SK-N-SH treated with all-trans-retinoic acid at 6 μM for 48 hours (cell line): ENCODE measurements around the gene ACOD1.

Experiments used
- ATAC-seq: fragments of 200-7000 bp; cut with Tn5 transposase; 3 replicates; pipeline ENCODE4 v1.9.1; 2020; ENCODE audit warnings: mild to moderate bottlenecking, moderate library complexity
- ARNTL ChIP-seq: fragments of 450-650 bp; formaldehyde crosslinking; IDR thresholded peaks from 2 replicates; pipeline ENCODE4 v1.5.0; 2020; ENCODE audit warnings: low read depth, mild to moderate bottlenecking, moderate library complexity, borderline replicate concordance
- BACH2 ChIP-seq: fragments of 250-450 bp; sonication (Bioruptor Pico); IDR thresholded peaks from 2 replicates; pipeline ENCODE4 v1.9.0; 2021; ENCODE audit warnings: mild to moderate bottlenecking, borderline replicate concordance
- CSDC2 ChIP-seq: fragments of 250-450 bp; sonication (Bioruptor Pico); IDR thresholded peaks from 2 replicates; pipeline ENCODE4 v1.5.0; 2020; ENCODE audit warnings: mild to moderate bottlenecking, moderate library complexity
- ESRRG ChIP-seq: fragments of 250-450 bp; sonication (Bioruptor Pico); IDR thresholded peaks from 2 replicates; pipeline ENCODE4 v1.6.1; 2021; ENCODE audit warnings: mild to moderate bottlenecking
- GLIS3 ChIP-seq: fragments of 250-450 bp; sonication (Bioruptor Pico); IDR thresholded peaks from 2 replicates; pipeline ENCODE4 v1.5.0; 2020; ENCODE audit warnings: mild to moderate bottlenecking, moderate library complexity
- ISL1 ChIP-seq: fragments of 250-450 bp; sonication (Bioruptor Pico); IDR thresholded peaks from 2 replicates; pipeline ENCODE4 v2.1.2; 2022; ENCODE audit warnings: mild to moderate bottlenecking, moderate library complexity
- OSR1 ChIP-seq: fragments of 250-450 bp; sonication (Bioruptor Pico); IDR thresholded peaks from 2 replicates; pipeline ENCODE4 v1.8.0; 2022; ENCODE audit warnings: moderate library complexity, mild to moderate bottlenecking, inconsistent platforms
- PPARA ChIP-seq: fragments of 250-450 bp; sonication (Bioruptor Pico); IDR thresholded peaks from 2 replicates; pipeline ENCODE4 v1.5.0; 2020; ENCODE audit warnings: mild to moderate bottlenecking, borderline replicate concordance
- RARB ChIP-seq: fragments of 250-450 bp; sonication (Bioruptor Pico); IDR thresholded peaks from 2 replicates; pipeline ENCODE4 v1.8.0; 2021; ENCODE audit warnings: mild to moderate bottlenecking, moderate library complexity
- SNAI2 ChIP-seq: fragments of 250-450 bp; sonication (Bioruptor Pico); IDR thresholded peaks from 2 replicates; pipeline ENCODE4 v1.5.0; 2020; ENCODE audit warnings: mild to moderate bottlenecking, moderate library complexity
- TOX ChIP-seq: fragments of 250-450 bp; sonication (Bioruptor Pico); IDR thresholded peaks from 2 replicates; pipeline ENCODE4 v1.8.0; 2021; ENCODE audit warnings: mild to moderate bottlenecking, moderate library complexity, borderline replicate concordance
- ZC3H10 ChIP-seq: fragments of 250-450 bp; sonication (Bioruptor Pico); IDR thresholded peaks from 2 replicates; pipeline ENCODE4 v1.5.1; 2021; ENCODE audit warnings: mild to moderate bottlenecking, moderate library complexity
- ZFP3 ChIP-seq: fragments of 250-450 bp; sonication (Bioruptor Pico); IDR thresholded peaks from 2 replicates; pipeline ENCODE4 v1.5.0; 2020; ENCODE audit warnings: mild to moderate bottlenecking, moderate library complexity
- ZFP30 ChIP-seq: fragments of 450-650 bp; formaldehyde crosslinking; IDR thresholded peaks from 2 replicates; pipeline ENCODE4 v1.5.0; 2022; ENCODE audit warnings: mild to moderate bottlenecking, moderate library complexity
- ZNF565 ChIP-seq: fragments of 450-650 bp; formaldehyde crosslinking; conservative IDR thresholded peaks from 2 replicates; pipeline ENCODE4 v1.5.0; 2020; ENCODE audit warnings: low read depth, mild to moderate bottlenecking, moderate library complexity
- ZNF70 ChIP-seq: fragments of 450-650 bp; formaldehyde crosslinking; IDR thresholded peaks from 2 replicates; pipeline ENCODE4 v1.5.0; 2020; ENCODE audit warnings: mild to moderate bottlenecking, moderate library complexity
- ZNF8 ChIP-seq: fragments of 450-650 bp; formaldehyde crosslinking; IDR thresholded peaks from 2 replicates; pipeline ENCODE4 v1.5.0; 2020; ENCODE audit warnings: mild to moderate bottlenecking, moderate library complexity
- TF ChIP-seq, protein P1 (sequence below): fragments of 250-450 bp; sonication (Bioruptor Pico); IDR thresholded peaks from 2 replicates; pipeline ENCODE4 v1.5.1; 2020; ENCODE audit warnings: low read depth, mild to moderate bottlenecking, moderate library complexity
- TF ChIP-seq, protein P2 (sequence below): fragments of 250-450 bp; sonication (Bioruptor Pico); IDR thresholded peaks from 2 replicates; pipeline ENCODE4 v1.5.0; 2020; ENCODE audit warnings: mild to moderate bottlenecking, moderate library complexity
- TF ChIP-seq, protein P3 (sequence below): fragments of 250-450 bp; sonication (Bioruptor Pico); IDR thresholded peaks from 2 replicates; pipeline ENCODE4 v1.8.0; 2021; ENCODE audit warnings: low read depth, mild to moderate bottlenecking, moderate library complexity, borderline replicate concordance
- TF ChIP-seq, protein P4 (sequence below): fragments of 250-450 bp; sonication (Bioruptor Pico); IDR thresholded peaks from 2 replicates; pipeline ENCODE4 v1.8.0; 2020; ENCODE audit warnings: mild to moderate bottlenecking, moderate library complexity, borderline replicate concordance

ACOD1 gene

DNA sequence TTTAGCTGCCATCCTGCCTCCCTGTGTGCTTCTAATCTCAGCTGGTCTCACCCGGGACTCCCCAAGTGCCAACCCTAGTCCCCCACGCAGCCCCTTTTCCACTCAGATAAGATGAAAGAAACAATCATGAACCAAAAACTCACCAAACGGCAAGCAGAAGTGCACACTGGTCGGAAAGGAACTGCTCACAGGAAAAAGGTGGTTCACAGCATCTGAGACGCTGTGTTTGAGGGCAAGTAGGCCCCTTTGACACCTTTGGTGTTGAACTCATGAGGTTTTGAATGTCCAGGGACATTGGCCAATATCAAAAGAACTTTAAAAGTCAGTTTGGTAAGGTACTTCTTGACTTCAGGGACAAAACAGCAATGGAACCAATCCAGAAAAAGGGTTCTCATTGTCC is 20.4 kb upstream of the ACOD1 start:
- no peak for ATAC-seq
- TF ChIP-seq ZNF565 (CRISPR knock-in tag) (no peak), ZFP30 (no peak), GLIS3 (CRISPR knock-in tag) (no peak), ZC3H10 (no peak), SNAI2 (CRISPR knock-in tag) (no peak), RARB (CRISPR knock-in tag) (no peak), ZNF70 (no peak), TOX (CRISPR knock-in tag) (no peak), ISL1 (no peak), ESRRG (CRISPR knock-in tag) (no peak), ZNF8 (CRISPR knock-in tag) (no peak), PPARA (no peak), CSDC2 (CRISPR knock-in tag) (no peak)
- TF ChIP-seq, protein P1, sequence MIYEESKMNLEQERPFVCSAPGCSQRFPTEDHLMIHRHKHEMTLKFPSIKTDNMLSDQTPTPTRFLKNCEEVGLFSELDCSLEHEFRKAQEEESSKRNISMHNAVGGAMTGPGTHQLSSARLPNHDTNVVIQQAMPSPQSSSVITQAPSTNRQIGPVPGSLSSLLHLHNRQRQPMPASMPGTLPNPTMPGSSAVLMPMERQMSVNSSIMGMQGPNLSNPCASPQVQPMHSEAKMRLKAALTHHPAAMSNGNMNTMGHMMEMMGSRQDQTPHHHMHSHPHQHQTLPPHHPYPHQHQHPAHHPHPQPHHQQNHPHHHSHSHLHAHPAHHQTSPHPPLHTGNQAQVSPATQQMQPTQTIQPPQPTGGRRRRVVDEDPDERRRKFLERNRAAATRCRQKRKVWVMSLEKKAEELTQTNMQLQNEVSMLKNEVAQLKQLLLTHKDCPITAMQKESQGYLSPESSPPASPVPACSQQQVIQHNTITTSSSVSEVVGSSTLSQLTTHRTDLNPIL (CRISPR knock-in tag), result no peak
- TF ChIP-seq, protein P2, sequence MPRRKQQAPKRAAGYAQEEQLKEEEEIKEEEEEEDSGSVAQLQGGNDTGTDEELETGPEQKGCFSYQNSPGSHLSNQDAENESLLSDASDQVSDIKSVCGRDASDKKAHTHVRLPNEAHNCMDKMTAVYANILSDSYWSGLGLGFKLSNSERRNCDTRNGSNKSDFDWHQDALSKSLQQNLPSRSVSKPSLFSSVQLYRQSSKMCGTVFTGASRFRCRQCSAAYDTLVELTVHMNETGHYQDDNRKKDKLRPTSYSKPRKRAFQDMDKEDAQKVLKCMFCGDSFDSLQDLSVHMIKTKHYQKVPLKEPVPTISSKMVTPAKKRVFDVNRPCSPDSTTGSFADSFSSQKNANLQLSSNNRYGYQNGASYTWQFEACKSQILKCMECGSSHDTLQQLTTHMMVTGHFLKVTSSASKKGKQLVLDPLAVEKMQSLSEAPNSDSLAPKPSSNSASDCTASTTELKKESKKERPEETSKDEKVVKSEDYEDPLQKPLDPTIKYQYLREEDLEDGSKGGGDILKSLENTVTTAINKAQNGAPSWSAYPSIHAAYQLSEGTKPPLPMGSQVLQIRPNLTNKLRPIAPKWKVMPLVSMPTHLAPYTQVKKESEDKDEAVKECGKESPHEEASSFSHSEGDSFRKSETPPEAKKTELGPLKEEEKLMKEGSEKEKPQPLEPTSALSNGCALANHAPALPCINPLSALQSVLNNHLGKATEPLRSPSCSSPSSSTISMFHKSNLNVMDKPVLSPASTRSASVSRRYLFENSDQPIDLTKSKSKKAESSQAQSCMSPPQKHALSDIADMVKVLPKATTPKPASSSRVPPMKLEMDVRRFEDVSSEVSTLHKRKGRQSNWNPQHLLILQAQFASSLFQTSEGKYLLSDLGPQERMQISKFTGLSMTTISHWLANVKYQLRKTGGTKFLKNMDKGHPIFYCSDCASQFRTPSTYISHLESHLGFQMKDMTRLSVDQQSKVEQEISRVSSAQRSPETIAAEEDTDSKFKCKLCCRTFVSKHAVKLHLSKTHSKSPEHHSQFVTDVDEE (CRISPR knock-in tag), result no peak
- TF ChIP-seq, protein P3, sequence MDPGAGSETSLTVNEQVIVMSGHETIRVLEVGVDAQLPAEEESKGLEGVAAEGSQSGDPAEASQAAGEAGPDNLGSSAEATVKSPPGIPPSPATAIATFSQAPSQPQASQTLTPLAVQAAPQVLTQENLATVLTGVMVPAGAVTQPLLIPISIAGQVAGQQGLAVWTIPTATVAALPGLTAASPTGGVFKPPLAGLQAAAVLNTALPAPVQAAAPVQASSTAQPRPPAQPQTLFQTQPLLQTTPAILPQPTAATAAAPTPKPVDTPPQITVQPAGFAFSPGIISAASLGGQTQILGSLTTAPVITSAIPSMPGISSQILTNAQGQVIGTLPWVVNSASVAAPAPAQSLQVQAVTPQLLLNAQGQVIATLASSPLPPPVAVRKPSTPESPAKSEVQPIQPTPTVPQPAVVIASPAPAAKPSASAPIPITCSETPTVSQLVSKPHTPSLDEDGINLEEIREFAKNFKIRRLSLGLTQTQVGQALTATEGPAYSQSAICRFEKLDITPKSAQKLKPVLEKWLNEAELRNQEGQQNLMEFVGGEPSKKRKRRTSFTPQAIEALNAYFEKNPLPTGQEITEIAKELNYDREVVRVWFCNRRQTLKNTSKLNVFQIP (CRISPR knock-in tag), result no peak
- TF ChIP-seq, all 23 proteins: peak for 0

DNA sequence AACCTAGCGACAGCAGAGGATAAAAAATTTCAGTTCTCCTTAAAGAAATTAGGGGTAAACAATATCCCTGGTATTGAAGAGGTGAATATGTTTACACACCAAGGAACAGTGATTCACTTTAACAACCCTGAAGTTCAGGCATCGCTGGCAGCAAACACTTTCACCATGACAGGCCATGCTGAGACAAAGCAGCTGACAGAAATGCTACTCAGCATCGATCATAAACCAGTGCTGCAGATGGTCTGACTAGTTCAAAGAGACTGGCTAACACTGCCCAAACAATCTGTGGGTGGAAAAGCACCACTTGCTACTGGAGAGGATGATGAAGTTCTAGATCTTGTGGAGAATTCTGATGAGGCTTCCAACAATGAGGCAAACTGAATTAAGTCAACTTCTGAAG is 19.9 kb upstream of the ACOD1 start:
- no peak for ATAC-seq
- TF ChIP-seq, protein P1 (CRISPR knock-in tag), result no peak
- TF ChIP-seq ZFP3 (CRISPR knock-in tag) (no peak), ZFP30 (no peak), TOX (CRISPR knock-in tag) (no peak), ZC3H10 (no peak), ZNF8 (CRISPR knock-in tag) (no peak), CSDC2 (CRISPR knock-in tag) (no peak), ESRRG (CRISPR knock-in tag) (no peak), ARNTL (CRISPR knock-in tag) (no peak), OSR1 (CRISPR knock-in tag) (no peak), BACH2 (no peak), ZNF70 (no peak), RARB (CRISPR knock-in tag) (no peak), GLIS3 (CRISPR knock-in tag) (no peak), ISL1 (no peak), SNAI2 (CRISPR knock-in tag) (no peak)
- TF ChIP-seq, protein P4, sequence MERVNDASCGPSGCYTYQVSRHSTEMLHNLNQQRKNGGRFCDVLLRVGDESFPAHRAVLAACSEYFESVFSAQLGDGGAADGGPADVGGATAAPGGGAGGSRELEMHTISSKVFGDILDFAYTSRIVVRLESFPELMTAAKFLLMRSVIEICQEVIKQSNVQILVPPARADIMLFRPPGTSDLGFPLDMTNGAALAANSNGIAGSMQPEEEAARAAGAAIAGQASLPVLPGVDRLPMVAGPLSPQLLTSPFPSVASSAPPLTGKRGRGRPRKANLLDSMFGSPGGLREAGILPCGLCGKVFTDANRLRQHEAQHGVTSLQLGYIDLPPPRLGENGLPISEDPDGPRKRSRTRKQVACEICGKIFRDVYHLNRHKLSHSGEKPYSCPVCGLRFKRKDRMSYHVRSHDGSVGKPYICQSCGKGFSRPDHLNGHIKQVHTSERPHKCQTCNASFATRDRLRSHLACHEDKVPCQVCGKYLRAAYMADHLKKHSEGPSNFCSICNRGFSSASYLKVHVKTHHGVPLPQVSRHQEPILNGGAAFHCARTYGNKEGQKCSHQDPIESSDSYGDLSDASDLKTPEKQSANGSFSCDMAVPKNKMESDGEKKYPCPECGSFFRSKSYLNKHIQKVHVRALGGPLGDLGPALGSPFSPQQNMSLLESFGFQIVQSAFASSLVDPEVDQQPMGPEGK, result no peak
- TF ChIP-seq, protein P3 (CRISPR knock-in tag), result no peak
- TF ChIP-seq, protein P2 (CRISPR knock-in tag), result no peak
